Calu3 (cell line): ENCODE measurements around the gene BTRC. TPM values are rescaled to one million over a fixed set of nuclear protein-coding genes. Genes with fewer than 3 reads are reported as not detected.

Experiments used
- BruUV-seq: library from RNA; stranded (reverse); fragments of 400-500 nt; replicated peaks from 2 replicates; lab custom pipeline; 2021; lab: Mats Ljungman, UMichigan
- CTCF ChIA-PET: fragments of 300-600 bp; sonication (Branson Sonifier 250); formaldehyde crosslinking; loops from one replicate; lab custom pipeline; 2022; ENCODE audit warnings: antibody characterized with exemption; lab: Charles Lee
- DNase-seq: peaks from one replicate; pipeline ENCODE4 v3.0.0; 2022
- H3K27ac Mint-ChIP-seq: one replicate; pipeline ENCODE4 v1.8.0; 2022; ENCODE audit warnings: mixed read lengths; ENCODE audit not compliant: unreplicated experiment
- H3K27me3 Mint-ChIP-seq: one replicate; pipeline ENCODE4 v1.8.0; 2022; ENCODE audit warnings: mixed read lengths; ENCODE audit not compliant: unreplicated experiment
- H3K36me3 Mint-ChIP-seq: one replicate; pipeline ENCODE4 v1.8.0; 2022; ENCODE audit warnings: mild to moderate bottlenecking, moderate library complexity, mixed read lengths; ENCODE audit not compliant: insufficient read depth, unreplicated experiment
- H3K4me1 Mint-ChIP-seq: one replicate; pipeline ENCODE4 v1.8.0; 2022; ENCODE audit warnings: mild to moderate bottlenecking, low read depth, mixed read lengths; ENCODE audit not compliant: unreplicated experiment
- H3K4me3 Mint-ChIP-seq: one replicate; pipeline ENCODE4 v1.8.0; 2022; ENCODE audit warnings: mild to moderate bottlenecking, low read depth, moderate library complexity, mixed read lengths; ENCODE audit not compliant: unreplicated experiment
- H3K9me3 Mint-ChIP-seq: one replicate; pipeline ENCODE4 v1.8.0; 2022; ENCODE audit warnings: low read depth, mixed read lengths; ENCODE audit not compliant: unreplicated experiment
- intact Hi-C: fragments of 100-400 bp; cut with micrococcal nuclease; formaldehyde crosslinking; loops from one replicate; pipeline ENCODE4 v1.10.0; 2022; ENCODE audit not compliant: unreplicated experiment
- total RNA-seq: library from RNA; stranded (reverse); gene quantifications from 2 replicates; pipeline ENCODE4 v1.2.3, GENCODE V29; 2022
- TF ChIP-seq, protein P1 (sequence below): fragments of 200-600 bp; IDR thresholded peaks from one replicate; pipeline ENCODE4 v1.8.0; 2022; ENCODE audit warnings: antibody characterized with exemption; ENCODE audit not compliant: unreplicated experiment

Gene BTRC
- total RNA-seq, 1 experiment from 2014 or later = 7.9 TPM

DNA sequence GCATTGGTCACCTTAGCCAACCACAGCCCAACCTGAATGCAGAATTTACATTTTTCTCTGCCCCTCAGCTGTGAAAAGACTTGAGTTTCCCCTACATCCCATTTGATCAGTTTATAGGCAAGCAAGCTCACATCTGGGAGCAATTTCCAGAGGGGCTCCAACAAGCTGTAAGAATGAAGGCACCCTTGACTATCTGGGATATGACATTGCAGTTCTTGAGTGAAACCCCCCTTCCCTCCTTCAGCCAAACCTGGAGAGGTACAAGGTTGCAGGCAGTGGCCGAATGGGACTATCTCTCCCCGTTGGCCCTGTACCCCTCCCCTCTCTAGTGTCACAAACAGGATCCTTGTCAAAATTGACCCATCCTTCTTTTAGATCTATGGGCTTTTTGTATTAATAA lies 203.6 kb downstream of the BTRC start:
- TF ChIP-seq, protein P1, sequence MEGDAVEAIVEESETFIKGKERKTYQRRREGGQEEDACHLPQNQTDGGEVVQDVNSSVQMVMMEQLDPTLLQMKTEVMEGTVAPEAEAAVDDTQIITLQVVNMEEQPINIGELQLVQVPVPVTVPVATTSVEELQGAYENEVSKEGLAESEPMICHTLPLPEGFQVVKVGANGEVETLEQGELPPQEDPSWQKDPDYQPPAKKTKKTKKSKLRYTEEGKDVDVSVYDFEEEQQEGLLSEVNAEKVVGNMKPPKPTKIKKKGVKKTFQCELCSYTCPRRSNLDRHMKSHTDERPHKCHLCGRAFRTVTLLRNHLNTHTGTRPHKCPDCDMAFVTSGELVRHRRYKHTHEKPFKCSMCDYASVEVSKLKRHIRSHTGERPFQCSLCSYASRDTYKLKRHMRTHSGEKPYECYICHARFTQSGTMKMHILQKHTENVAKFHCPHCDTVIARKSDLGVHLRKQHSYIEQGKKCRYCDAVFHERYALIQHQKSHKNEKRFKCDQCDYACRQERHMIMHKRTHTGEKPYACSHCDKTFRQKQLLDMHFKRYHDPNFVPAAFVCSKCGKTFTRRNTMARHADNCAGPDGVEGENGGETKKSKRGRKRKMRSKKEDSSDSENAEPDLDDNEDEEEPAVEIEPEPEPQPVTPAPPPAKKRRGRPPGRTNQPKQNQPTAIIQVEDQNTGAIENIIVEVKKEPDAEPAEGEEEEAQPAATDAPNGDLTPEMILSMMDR = no peak
- H3K36me3 Mint-ChIP-seq = peaks cover 3% of the 10 kb centered on the region
- H3K27ac Mint-ChIP-seq = no peak overlapping the region
- no peaks in the 10 kb centered on the region for H3K9me3 Mint-ChIP-seq
- CTCF ChIA-PET = no interaction called here
- no peak for DNase-seq
- intact Hi-C loops = loop anchor here (5.0 kb wide), 1 partner anchor 330 kb away; the partner anchor contains the start of gene LBX1
- BruUV-seq = no TSS peak
- no peak overlapping the region for H3K4me3 Mint-ChIP-seq
- no peaks in the 10 kb centered on the region for H3K4me1 Mint-ChIP-seq
- H3K27me3 Mint-ChIP-seq = no peaks in the 10 kb centered on the region

DNA sequence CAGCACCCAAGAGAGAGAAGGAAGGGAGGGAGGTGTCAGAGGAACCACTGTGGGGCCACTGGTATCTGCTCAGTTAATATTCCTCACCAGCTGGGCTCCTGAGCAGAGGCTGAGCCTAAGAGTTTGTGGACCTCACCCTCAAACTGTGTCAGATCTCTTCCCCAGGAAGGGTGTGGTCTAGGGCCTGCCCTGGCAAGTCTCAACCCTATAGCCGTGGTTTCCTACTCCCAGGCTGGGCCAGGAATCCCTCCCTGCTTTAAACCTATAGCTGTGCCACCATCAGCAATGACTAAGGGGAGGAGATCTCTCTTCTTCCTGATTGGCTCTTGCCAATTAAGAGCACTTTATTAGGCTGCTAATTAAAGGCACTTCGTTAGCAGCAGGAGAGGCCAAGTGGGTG lies 204.2 kb downstream of the BTRC start:
- intact Hi-C loops = loop anchor here (5.0 kb wide), 1 partner anchor 331 kb away; the partner anchor contains the start of gene LBX1
- no peaks in the 10 kb centered on the region for H3K4me1 Mint-ChIP-seq
- peaks cover under 1% of the 10 kb centered on the region for H3K27me3 Mint-ChIP-seq
- no peaks in the 10 kb centered on the region for H3K36me3 Mint-ChIP-seq
- H3K4me3 Mint-ChIP-seq = no peak overlapping the region
- TF ChIP-seq, protein P1 = no peak
- H3K27ac Mint-ChIP-seq = no peak overlapping the region
- CTCF ChIA-PET = no interaction called here
- DNase-seq = no peak
- no peaks in the 10 kb centered on the region for H3K9me3 Mint-ChIP-seq
- no TSS peak for BruUV-seq

DNA sequence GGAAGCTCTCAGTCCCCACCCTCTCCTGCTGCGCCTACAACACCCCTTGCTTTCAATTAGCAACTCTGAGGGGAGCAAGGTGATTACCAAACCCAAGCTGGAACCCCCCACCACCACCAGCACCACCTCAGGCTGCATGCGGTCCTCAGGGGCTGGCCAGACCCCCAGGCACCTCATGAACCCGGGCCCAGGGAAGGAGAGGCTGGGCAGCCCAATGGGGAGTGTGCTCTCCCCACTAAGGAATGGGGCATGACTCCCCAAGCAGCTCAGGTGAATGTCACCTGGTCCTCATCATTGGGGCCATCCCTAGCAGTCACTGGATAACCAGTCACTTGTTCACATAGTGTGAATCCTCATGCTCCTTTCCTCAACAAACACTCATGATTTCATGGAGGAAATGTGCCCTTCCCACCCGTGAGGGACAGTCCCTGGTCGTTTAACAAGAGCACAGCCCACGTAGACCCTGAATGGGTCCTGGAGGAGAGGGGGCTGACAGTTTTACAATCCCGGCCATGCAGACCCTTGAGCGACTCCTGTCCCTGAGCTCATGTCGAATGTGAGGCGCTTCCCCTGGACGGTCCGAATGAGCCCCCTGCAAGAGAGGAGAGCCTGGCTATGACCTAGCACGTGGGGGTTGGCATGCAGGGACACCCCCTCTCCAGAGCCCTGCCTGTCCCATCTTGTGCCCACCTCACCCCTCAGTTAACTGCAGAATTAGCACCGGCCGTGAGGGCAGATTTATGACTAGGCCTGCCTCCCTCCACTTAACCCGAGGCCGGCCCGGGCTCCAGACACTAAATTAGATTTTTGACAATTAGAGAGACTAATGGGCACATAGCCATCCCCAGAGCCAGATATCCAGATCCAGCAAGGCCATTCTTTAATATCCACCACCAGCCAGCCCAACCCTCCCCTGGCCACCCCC lies 205.0 kb downstream of the BTRC start:
- CTCF ChIA-PET = no interaction called here
- no peak for DNase-seq
- no peaks in the 10 kb centered on the region for H3K4me1 Mint-ChIP-seq
- H3K36me3 Mint-ChIP-seq = no peaks in the 10 kb centered on the region
- H3K27ac Mint-ChIP-seq = no peak overlapping the region
- H3K9me3 Mint-ChIP-seq = no peaks in the 10 kb centered on the region
- TF ChIP-seq, protein P1 = no peak
- intact Hi-C loops = loop anchor here (5.0 kb wide), 1 partner anchor 332 kb away; the partner anchor contains the start of gene LBX1
- BruUV-seq = no TSS peak
- H3K4me3 Mint-ChIP-seq = no peak overlapping the region
- H3K27me3 Mint-ChIP-seq = peaks cover 7% of the 10 kb centered on the region

DNA sequence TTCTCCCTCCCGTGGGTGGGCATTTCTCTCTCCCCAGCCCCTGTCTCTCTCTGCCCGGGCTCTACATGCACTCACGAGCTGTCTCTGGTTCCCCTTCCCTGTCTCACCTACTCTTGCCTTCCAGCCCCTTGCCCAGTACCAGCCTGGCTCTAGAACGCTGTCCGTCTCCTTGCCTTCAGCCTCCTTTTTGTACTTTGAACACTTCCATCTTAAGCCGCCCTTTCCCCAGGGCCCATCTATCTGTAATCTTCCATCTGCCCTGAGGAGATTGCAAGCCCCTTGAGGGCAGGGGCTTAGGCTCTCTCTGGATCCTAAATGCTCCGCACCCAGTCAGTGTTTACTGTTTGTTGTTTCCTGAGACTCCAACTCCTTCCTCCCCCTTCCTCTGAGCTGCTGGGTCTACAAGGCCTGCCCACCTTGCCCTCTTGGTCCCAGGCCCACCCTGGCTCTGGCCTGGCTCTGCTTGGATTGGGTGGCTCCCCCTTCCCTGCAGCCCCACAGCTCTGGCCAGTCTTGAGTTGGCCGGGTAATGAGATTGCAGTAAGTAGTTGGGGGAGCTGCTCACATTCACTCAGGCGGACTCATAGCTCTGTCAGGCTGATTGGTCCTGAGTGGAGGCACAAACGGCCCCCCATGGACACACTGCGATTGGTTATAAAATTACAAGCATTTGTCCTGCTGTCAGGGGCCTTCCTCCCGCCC lies 205.8 kb downstream of the BTRC start:
- Mint-ChIP-seq H3K27ac (no peak overlapping the region), H3K27me3 (peaks cover 15% of the 10 kb centered on the region), H3K4me1 (no peaks in the 10 kb centered on the region), H3K9me3 (no peaks in the 10 kb centered on the region), H3K4me3 (no peak overlapping the region), H3K36me3 (no peaks in the 10 kb centered on the region)
- CTCF ChIA-PET = no interaction called here
- BruUV-seq = no TSS peak
- DNase-seq = no peak
- TF ChIP-seq, protein P1 = no peak
- intact Hi-C loops = loop anchor here (5.0 kb wide), 1 partner anchor 332 kb away; the partner anchor contains the start of gene LBX1
